HUES48 (cell line): ENCODE data around the gene PLCL1.

ENCODE experiments used
- H3K27ac ChIP-seq: one replicate; pipeline ENCODE4 v1.7.0; 2013; ENCODE audit warnings: low read depth, low read length, inconsistent platforms
- H3K27me3 ChIP-seq: 2 replicates; pipeline ENCODE4 v1.6.1; 2013; ENCODE audit warnings: mild to moderate bottlenecking, low read length; ENCODE audit not compliant: control insufficient read depth, insufficient read depth
- H3K36me3 ChIP-seq: 2 replicates; pipeline ENCODE4 v1.6.1; 2013; ENCODE audit warnings: low read length; ENCODE audit not compliant: control insufficient read depth, insufficient read depth
- H3K4me1 ChIP-seq: 2 replicates; pipeline ENCODE4 v1.6.1; 2013; ENCODE audit warnings: mild to moderate bottlenecking, low read length; ENCODE audit not compliant: control insufficient read depth, insufficient read depth
- H3K4me3 ChIP-seq: 2 replicates; pipeline ENCODE4 v1.5.1; 2013; ENCODE audit warnings: mild to moderate bottlenecking, low read depth, low read length
- H3K9ac ChIP-seq: 2 replicates; pipeline ENCODE4 v1.6.1; 2013; ENCODE audit warnings: mild to moderate bottlenecking, low read depth, low read length, moderate library complexity
- H3K9me3 ChIP-seq: 2 replicates; pipeline ENCODE4 v1.6.1; 2013; ENCODE audit warnings: low read length; ENCODE audit not compliant: control insufficient read depth, insufficient read depth

PLCL1 gene

DNA sequence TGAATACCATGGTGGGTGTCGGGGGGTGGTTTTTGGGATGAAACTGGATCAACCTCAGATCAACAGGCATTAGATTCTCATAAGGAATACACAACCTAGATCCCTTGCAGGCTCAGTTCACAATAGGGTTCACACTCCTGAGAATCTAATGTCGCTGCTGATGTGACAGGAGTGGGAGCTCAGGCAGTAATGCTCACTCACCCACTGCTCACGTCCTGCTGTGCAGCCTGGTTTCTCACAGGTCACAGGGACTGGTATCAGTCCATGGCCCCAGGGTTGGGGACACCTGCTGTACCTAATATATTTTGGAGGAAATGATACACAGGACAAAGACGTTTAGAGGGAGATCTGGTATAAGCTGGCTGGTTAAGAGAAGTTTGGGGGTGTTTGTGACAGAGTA lies 338.8 kb downstream of the PLCL1 start:
- Histone ChIP-seq H3K9ac (no peak overlapping the region), H3K27me3 (no peaks in the 10 kb centered on the region), H3K4me3 (no peak overlapping the region), H3K27ac (no peak overlapping the region), H3K36me3 (no peaks in the 10 kb centered on the region), H3K4me1 (no peaks in the 10 kb centered on the region), H3K9me3 (no peaks in the 10 kb centered on the region)

DNA sequence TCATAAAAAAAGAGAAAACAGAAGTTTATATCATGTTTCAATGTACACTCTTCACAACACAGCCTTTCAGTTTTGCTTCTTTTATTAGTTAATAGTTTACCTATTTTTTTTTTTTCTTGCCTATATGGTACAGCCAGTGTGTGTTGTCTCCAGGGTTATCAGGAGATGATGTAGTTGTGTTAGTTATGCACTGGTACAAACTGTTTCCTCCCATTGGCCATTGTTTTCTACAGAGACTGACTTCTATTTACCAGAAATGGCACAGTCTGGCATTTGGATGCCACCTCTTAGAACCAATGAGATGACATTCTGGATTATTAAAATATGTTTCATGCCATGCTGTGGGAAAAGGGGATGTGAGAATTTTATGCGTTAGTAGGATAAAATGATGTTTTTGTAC lies 339.4 kb downstream of the PLCL1 start:
- H3K4me1 ChIP-seq, result no peaks in the 10 kb centered on the region
- H3K36me3 ChIP-seq, result no peaks in the 10 kb centered on the region
- no peaks in the 10 kb centered on the region for H3K27me3 ChIP-seq
- no peak overlapping the region for H3K27ac ChIP-seq
- no peaks in the 10 kb centered on the region for H3K9me3 ChIP-seq
- H3K9ac ChIP-seq, result no peak overlapping the region
- H3K4me3 ChIP-seq, result no peak overlapping the region

GRCh38 chr2:198144660-198145059 lies 340.3 kb downstream of the PLCL1 start:
- no peak overlapping the region for H3K27ac ChIP-seq
- no peak overlapping the region for H3K4me3 ChIP-seq
- no peaks in the 10 kb centered on the region for H3K27me3 ChIP-seq
- H3K9ac ChIP-seq, result no peak overlapping the region
- no peaks in the 10 kb centered on the region for H3K9me3 ChIP-seq
- H3K36me3 ChIP-seq, result no peaks in the 10 kb centered on the region
- H3K4me1 ChIP-seq, result no peaks in the 10 kb centered on the region

DNA sequence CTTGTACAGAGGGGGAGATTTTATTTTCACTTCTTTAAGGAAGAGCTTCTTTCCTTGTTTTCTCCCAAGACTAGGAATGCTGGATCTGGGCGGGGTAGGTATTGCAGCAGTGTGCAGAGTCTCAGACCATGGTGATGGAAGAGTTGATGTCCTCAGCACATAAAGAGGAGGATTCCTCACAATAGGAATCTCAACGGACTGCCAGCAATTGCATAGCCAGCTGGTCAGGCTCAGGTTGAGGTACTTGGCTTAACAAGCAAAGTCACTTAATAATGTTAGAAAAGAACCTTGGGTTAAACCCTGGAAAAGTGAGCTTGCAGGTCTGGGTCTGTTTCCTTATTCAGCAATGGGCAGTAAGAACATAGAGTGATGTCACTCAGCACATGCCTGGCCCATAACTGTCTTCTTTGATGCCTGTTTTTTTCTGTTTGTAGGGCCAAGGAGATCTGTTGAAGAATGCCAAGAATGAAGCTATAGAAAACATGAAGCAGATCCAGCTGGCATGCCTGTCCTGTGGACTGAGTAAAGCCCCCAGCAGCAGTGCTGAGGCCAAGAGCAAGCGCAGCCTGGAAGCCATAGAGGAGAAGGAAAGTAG lies 342.1 kb downstream of the PLCL1 start:
- no peak overlapping the region for H3K9ac ChIP-seq

DNA sequence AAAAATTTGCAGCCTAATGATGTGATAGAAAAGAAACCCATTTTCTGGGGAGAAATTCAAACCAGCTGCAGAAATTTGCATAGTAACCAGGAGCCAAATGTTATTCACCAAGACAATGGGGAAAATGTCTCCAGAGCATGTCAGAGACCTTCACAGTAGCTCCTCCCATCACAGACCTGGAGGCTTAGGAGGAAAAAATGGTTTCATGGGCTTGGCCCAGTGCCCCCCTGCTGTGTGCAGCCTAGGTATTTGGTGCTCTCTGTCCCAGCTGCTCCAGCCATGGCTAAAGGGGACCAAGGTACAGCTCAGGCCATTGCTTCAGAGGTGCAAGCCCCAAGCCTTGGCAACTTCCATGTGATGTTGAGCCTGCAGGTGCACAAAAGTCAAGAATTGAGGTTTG lies 352.9 kb downstream of the PLCL1 start:
- no peaks in the 10 kb centered on the region for H3K36me3 ChIP-seq
- peaks cover 9% of the 10 kb centered on the region for H3K9me3 ChIP-seq
- H3K4me3 ChIP-seq, result no peak overlapping the region
- H3K9ac ChIP-seq, result no peak overlapping the region
- H3K27me3 ChIP-seq, result no peaks in the 10 kb centered on the region
- H3K27ac ChIP-seq, result no peak overlapping the region
- no peaks in the 10 kb centered on the region for H3K4me1 ChIP-seq

More for the DNA sequence above, 342.1 kb downstream of the PLCL1 start:
- Histone ChIP-seq H3K4me3 (no peak overlapping the region), H3K4me1 (no peaks in the 10 kb centered on the region), H3K27ac (no peak overlapping the region), H3K9me3 (no peaks in the 10 kb centered on the region), H3K27me3 (no peaks in the 10 kb centered on the region), H3K36me3 (no peaks in the 10 kb centered on the region)

GRCh38 chr2:198161151-198161550 lies 356.8 kb downstream of the PLCL1 start:
- Histone ChIP-seq H3K4me3 (no peak overlapping the region), H3K9me3 (peaks cover 9% of the 10 kb centered on the region), H3K27ac (no peak overlapping the region)

GRCh38 chr2:198162276-198162675 lies 357.9 kb downstream of the PLCL1 start:
- no peak overlapping the region for H3K9ac ChIP-seq
- peaks cover 7% of the 10 kb centered on the region for H3K9me3 ChIP-seq
- no peak overlapping the region for H3K4me3 ChIP-seq
- no peak overlapping the region for H3K27ac ChIP-seq
- no peaks in the 10 kb centered on the region for H3K27me3 ChIP-seq
- no peaks in the 10 kb centered on the region for H3K4me1 ChIP-seq
- H3K36me3 ChIP-seq, result no peaks in the 10 kb centered on the region

More at GRCh38 chr2:198161151-198161550, 356.8 kb downstream of the PLCL1 start:
- H3K27me3 ChIP-seq, result no peaks in the 10 kb centered on the region
- no peaks in the 10 kb centered on the region for H3K4me1 ChIP-seq
- no peak overlapping the region for H3K9ac ChIP-seq
- H3K36me3 ChIP-seq, result no peaks in the 10 kb centered on the region

DNA sequence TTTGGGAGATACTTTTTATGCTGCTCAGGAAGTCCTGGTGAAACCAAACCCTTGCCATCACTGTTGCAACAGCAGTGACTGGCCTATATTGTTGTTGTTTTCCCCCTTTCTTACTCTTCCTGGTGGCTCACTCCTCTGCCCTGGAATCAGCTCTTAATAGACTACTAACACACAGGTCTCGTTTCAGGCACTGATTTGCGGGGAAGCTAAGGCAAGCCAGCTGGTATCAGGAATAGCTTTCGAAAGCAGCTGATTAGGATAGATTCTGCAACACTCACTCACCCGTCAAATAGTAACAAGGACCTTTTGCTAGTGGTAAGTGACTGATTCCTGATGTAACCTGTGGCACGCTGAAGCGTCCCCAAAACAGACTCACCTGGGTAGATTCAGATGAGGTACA lies 360.4 kb downstream of the PLCL1 start:
- Histone ChIP-seq H3K9ac (no peak overlapping the region), H3K4me3 (no peak overlapping the region), H3K36me3 (no peaks in the 10 kb centered on the region), H3K27me3 (no peaks in the 10 kb centered on the region), H3K27ac (no peak overlapping the region), H3K4me1 (no peaks in the 10 kb centered on the region), H3K9me3 (no peaks in the 10 kb centered on the region)

DNA sequence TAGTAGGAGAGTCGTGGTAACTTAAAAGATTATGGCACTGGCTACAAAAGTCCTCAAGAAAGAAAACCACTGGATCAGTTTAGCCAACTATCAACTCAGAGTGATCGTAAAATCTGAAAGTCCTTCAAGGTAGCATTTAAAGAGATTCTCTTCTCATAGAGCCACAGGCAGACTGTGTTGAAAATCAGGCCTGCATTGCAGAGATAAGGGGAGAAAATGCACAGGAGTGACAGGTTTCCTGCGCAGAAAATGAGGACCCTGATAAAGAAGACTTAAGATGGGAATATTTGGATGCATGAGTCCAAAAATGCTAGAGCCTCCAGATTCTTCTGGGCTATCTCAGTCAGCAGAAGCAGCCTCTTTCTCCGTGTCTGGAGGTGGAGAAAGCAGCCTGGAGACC lies 360.9 kb downstream of the PLCL1 start:
- Histone ChIP-seq H3K27me3 (no peaks in the 10 kb centered on the region), H3K4me1 (no peaks in the 10 kb centered on the region), H3K9me3 (no peaks in the 10 kb centered on the region), H3K36me3 (no peaks in the 10 kb centered on the region), H3K27ac (no peak overlapping the region), H3K4me3 (no peak overlapping the region), H3K9ac (no peak overlapping the region)

DNA sequence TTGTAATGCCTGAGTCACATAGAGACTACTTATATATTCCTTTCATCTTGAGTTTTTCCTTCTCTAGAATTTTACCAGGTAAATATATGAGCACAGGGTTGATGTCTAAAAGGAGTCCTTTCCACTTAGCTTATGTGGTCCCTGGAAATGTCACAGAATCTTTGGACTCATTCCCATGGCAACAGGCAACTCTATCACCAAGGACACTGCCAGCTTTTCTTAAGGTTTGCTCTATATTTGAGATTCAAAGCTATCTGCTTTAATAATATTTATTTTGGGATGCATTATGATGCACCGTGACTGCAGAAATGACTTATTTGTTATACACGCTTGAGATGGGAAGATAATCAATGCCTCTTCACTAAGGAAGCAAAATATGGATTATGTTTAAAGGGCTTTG lies 363.0 kb downstream of the PLCL1 start:
- H3K9ac ChIP-seq, result no peak overlapping the region
- no peaks in the 10 kb centered on the region for H3K4me1 ChIP-seq
- H3K9me3 ChIP-seq, result no peaks in the 10 kb centered on the region
- H3K27ac ChIP-seq, result no peak overlapping the region
- no peaks in the 10 kb centered on the region for H3K36me3 ChIP-seq
- no peak overlapping the region for H3K4me3 ChIP-seq
- H3K27me3 ChIP-seq, result no peaks in the 10 kb centered on the region

DNA sequence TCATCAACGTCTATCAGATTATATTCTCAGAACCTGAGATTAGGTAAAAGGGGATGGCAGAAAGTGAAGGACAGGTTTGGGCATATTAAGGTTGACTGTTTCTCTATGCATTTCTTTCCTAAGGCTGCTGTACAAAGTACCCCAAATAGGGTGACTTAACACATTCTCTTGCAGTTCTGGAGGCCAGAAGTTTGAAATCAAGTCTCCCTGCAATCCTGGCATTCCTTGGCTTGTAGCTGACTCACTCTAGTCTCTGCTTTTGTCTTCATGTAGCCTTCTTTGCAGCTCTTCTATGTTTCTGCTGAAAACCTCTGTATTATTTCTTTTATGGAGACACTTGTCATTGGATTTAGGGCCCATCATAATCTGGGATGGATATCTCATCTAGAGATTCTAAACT lies 364.3 kb downstream of the PLCL1 start:
- Histone ChIP-seq H3K4me3 (no peak overlapping the region), H3K27me3 (no peaks in the 10 kb centered on the region), H3K9me3 (no peaks in the 10 kb centered on the region), H3K9ac (no peak overlapping the region), H3K27ac (no peak overlapping the region), H3K36me3 (no peaks in the 10 kb centered on the region), H3K4me1 (no peaks in the 10 kb centered on the region)

- Histone ChIP-seq H3K4me1 (no peaks in the 10 kb centered on the region), H3K36me3 (no peaks in the 10 kb centered on the region), H3K27ac (no peak overlapping the region), H3K9ac (no peak overlapping the region), H3K4me3 (no peak overlapping the region), H3K9me3 (no peaks in the 10 kb centered on the region), H3K27me3 (no peaks in the 10 kb centered on the region)
Measured at GRCh38 chr2:198173242-198173641, 368.8 kb downstream of the PLCL1 start.
